K562 (cell line): Measurements from ENCODE around the gene EXOC2. TPM values are rescaled to one million over a fixed set of nuclear protein-coding genes. Genes with fewer than 3 reads are reported as not detected.
A peak's percentile ranks its signal among the peaks of the same experiment; 100 is the strongest.

Experiments used
- ATAC-seq: fragments of 200-7000 bp; cut with Tn5 transposase; 3 replicates; pipeline ENCODE4 v1.9.1; 2020; ENCODE audit warnings: moderate library complexity
- BruUV-seq: library from RNA; stranded (reverse); fragments of 400-500 nt; replicated peaks from 2 replicates; lab custom pipeline; 2021; lab: Mats Ljungman, UMichigan
- CTCF ChIA-PET: fragments of 300-600 bp; formaldehyde crosslinking; extraction: SDS; loops from one replicate; lab custom pipeline; 2021; ENCODE audit warnings: low intra/inter-chr PET ratio; lab: Yijun Ruan, JAX
- POLR2A ChIA-PET: fragments of 300-600, 350-650 bp; sonication (Branson Sonifier 250); formaldehyde crosslinking; extraction: SDS; loops from one replicate; lab custom pipeline; 2021; ENCODE audit warnings: antibody characterized with exemption, inconsistent platforms; lab: Yijun Ruan, JAX
- DNase-seq, 4 experiments: peaks; one replicate each; pipeline versions ENCODE4 v3.0.0 to v3.0.0-alpha.2; 2011 to 2018; ENCODE audit warnings: low spot score in 3 of 4, mixed read lengths in 3 of 4; ENCODE audit errors: extremely low read depth in 1 of 4
- FAIRE-seq: peaks from 2 replicates; lab custom pipeline; 2011; peaks lifted over from hg19 to GRCh38; lab: Jason Lieb, UNC
- H2AFZ ChIP-seq: 2 replicates; pipeline ENCODE4 v1.6.0; 2011; ENCODE audit warnings: low read depth, low read length, control low read depth, inconsistent platforms
- H3K27ac ChIP-seq: fragments of 200-600 bp; 3 replicates; pipeline ENCODE4 v1.8.0; 2011; ENCODE audit warnings: low read depth, mild to moderate bottlenecking, control low read depth, inconsistent platforms, low read length, moderate library complexity, mixed read lengths; ENCODE audit errors: extremely low read depth
- H3K27me3 ChIP-seq, 2 experiments: fragments of 300-600 bp in 1 of 2; 2 replicates in 1 of 2; 3 replicates in 1 of 2; pipeline versions ENCODE4 v1.6.0 to v1.8.0; 2011; ENCODE audit warnings: inconsistent platforms in 2 of 2, low read length in 2 of 2, mild to moderate bottlenecking in 1 of 2, mixed read lengths in 1 of 2, moderate library complexity in 1 of 2; ENCODE audit not compliant: control insufficient read depth in 2 of 2, insufficient read depth in 2 of 2
- H3K36me3 ChIP-seq: fragments of 300-600 bp; 3 replicates; pipeline ENCODE4 v1.8.0; 2011; ENCODE audit warnings: mild to moderate bottlenecking, low read length, inconsistent platforms; ENCODE audit not compliant: control insufficient read depth, insufficient read depth
- H3K4me1 ChIP-seq, 2 experiments: fragments of 200-600 bp in 1 of 2; replicated peaks in 1 of 2; 2 replicates in 1 of 2; 3 replicates in 1 of 2; pipeline versions ENCODE4 v1.5.1 to v1.8.0; 2011; ENCODE audit warnings: inconsistent platforms in 2 of 2, low read length in 2 of 2, mild to moderate bottlenecking in 1 of 2, mixed read lengths in 1 of 2, moderate library complexity in 1 of 2; ENCODE audit not compliant: control insufficient read depth in 2 of 2, insufficient read depth in 2 of 2
- H3K4me2 ChIP-seq: 2 replicates; pipeline ENCODE4 v1.6.1; 2011; ENCODE audit warnings: low read length, control low read depth, inconsistent platforms, mixed read lengths; ENCODE audit not compliant: insufficient read depth
- H3K4me3 ChIP-seq: fragments of 200-600 bp; sonication (generic), shearing (Covaris generic); 2 replicates; pipeline ENCODE4 v1.5.1; 2016; ENCODE audit warnings: control low read depth, inconsistent platforms
- H3K79me2 ChIP-seq: fragments of 200-600 bp; 3 replicates; pipeline ENCODE4 v1.8.0; 2011; ENCODE audit warnings: low read length, inconsistent platforms; ENCODE audit not compliant: control insufficient read depth, insufficient read depth
- H3K9ac ChIP-seq, 2 experiments: 2 replicates each; pipeline versions ENCODE4 v1.6.0 to v1.6.1; 2011; ENCODE audit warnings: low read depth in 2 of 2, low read length in 2 of 2, control low read depth in 1 of 2, inconsistent platforms in 1 of 2, mild to moderate bottlenecking in 1 of 2, mixed read lengths in 1 of 2; ENCODE audit not compliant: insufficient read depth in 1 of 2
- H3K9me1 ChIP-seq: one replicate; pipeline ENCODE4 v1.6.0; 2011; ENCODE audit warnings: inconsistent platforms, mild to moderate bottlenecking, low read length, moderate library complexity; ENCODE audit not compliant: control insufficient read depth, insufficient read depth
- H3K9me3 ChIP-seq: replicated peaks from 2 replicates; pipeline ENCODE4 v1.5.1; 2011; ENCODE audit warnings: low read depth, low read length, inconsistent platforms; ENCODE audit not compliant: control insufficient read depth, insufficient read depth
- H4K20me1 ChIP-seq: replicated peaks from 2 replicates; pipeline ENCODE4 v1.6.1; 2011; ENCODE audit warnings: low read length, inconsistent platforms, mixed read lengths; ENCODE audit not compliant: control insufficient read depth, insufficient read depth
- CAMTA2 ChIP-seq: fragments of 250-450 bp; sonication (Bioruptor Pico); conservative IDR thresholded peaks from 2 replicates; pipeline ENCODE4 v1.5.1; 2022
- CBX2 ChIP-seq: fragments of 200-600 bp; sonication (generic); IDR thresholded peaks from one replicate; pipeline ENCODE4 v1.6.1; 2012; ENCODE audit warnings: mild to moderate bottlenecking, low read length, inconsistent platforms; ENCODE audit not compliant: insufficient read depth, poor library complexity, severe bottlenecking
- PTBP1 ChIP-seq: fragments of 200-400 bp; formaldehyde crosslinking; IDR thresholded peaks from 2 replicates; pipeline ENCODE4 v1.6.1; 2017; ENCODE audit warnings: low read depth, low read length
- RAD21 ChIP-seq, 2 experiments: fragments of 250-450 bp in 1 of 2; fragments of 450-650 bp in 1 of 2; sonication (Bioruptor Pico) in 1 of 2; formaldehyde crosslinking in 1 of 2; IDR thresholded peaks in 1 of 2; conservative IDR thresholded peaks in 1 of 2; 2 replicates each; pipeline versions ENCODE4 v1.4.0 to v1.8.0; 2020 to 2022; ENCODE audit warnings: mild to moderate bottlenecking in 2 of 2, moderate library complexity in 1 of 2
- U2AF1 ChIP-seq: fragments of 200-400 bp; formaldehyde crosslinking; optimal IDR thresholded peaks from 2 replicates; pipeline ENCODE3; 2017; ENCODE audit warnings: mild to moderate bottlenecking, low read depth, low read length, moderate library complexity
- ZNF445 ChIP-seq: fragments of 250-450 bp; sonication (Bioruptor Pico); IDR thresholded peaks from 2 replicates; pipeline ENCODE4 v1.4.0; 2020; ENCODE audit warnings: low read depth, mild to moderate bottlenecking, moderate library complexity
- ZSCAN29 ChIP-seq: fragments of 450-650 bp; IDR thresholded peaks from 2 replicates; pipeline ENCODE4 v1.6.1; 2017
- WGBS: fragments of 100-300 bp; shearing (Covaris generic); methylation state at CpG from one replicate; pipeline ENCODE4 v1.1.6; 2016; ENCODE audit warnings: low coverage, mixed read lengths; ENCODE audit not compliant: insufficient coverage; ENCODE audit errors: missing lambda C conversion rate; 5-methylcytosine and 5-hydroxymethylcytosine counted together
- in situ Hi-C: fragments of 300-500 bp; cut with MboI; formaldehyde crosslinking; loops from 4 replicates; pipeline ENCODE4 v1.15.0; 2018; ENCODE audit warnings: inconsistent platforms, mixed read lengths
- intact Hi-C: fragments of 100-400 bp; cut with micrococcal nuclease; formaldehyde crosslinking; loops from 2 replicates; pipeline ENCODE4 v1.14.2; 2022
- polyA plus RNA-seq, 8 experiments: library from polyadenylated mRNA; depleted of rRNA in 4 of 8; stranded (reverse) in 5 of 8; unstranded in 3 of 8; fragments of >200 nt; fragmentation: Nextera tagmentation in 2 of 8; fragmentation: Illumina TruSeq in 1 of 8; extraction: Ambion mirVana in 2 of 8; extraction: Trizol in 1 of 8; gene quantifications; 2 replicates each; pipeline versions ENCODE4 v1.2.1 to v1.2.3, GENCODE V29; 2011 to 2014; ENCODE audit warnings: inconsistent platforms in 1 of 8, missing spikeins in 1 of 8
- total RNA-seq, 7 experiments: library from RNA; depleted of rRNA in 6 of 7; stranded (reverse); fragments of >200 nt in 6 of 7; fragmentation: Illumina TruSeq in 2 of 7; extraction: Trizol in 2 of 7; gene quantifications; 2 replicates each; pipeline versions ENCODE4 v1.2.1 to v1.2.3, GENCODE V29; 2011 to 2021; ENCODE audit warnings: low replicate concordance in 1 of 7

Gene EXOC2
- total and polyA plus RNA-seq, 9 of the 15 experiments (the other 6 are each of a cell fraction or from before 2014, with no cell fraction given) = 12.2 to 30.2 (median 24.2) TPM

- TF ChIP-seq RAD21 (CRISPR knock-in tag; conservative IDR thresholded peaks at IDR 0.05 in 1 of 2, IDR thresholded peaks at IDR 0.05 in 1 of 2) (0 out of 4 replicates have a peak, but pooled peaks of 1 of the 2 experiments have one; percentile 15), U2AF1 (no peak)
- TF ChIP-seq, all 486 proteins: peak for 2
These were observed 9.0 kb upstream of the EXOC2 start (continued) for GRCh38 chr6:701700-702479.

- Histone ChIP-seq H3K4me3 (no peak overlapping the region), H3K27ac (no peak overlapping the region), H4K20me1 (no peaks in the 10 kb centered on the region), H3K36me3 (no peaks in the 10 kb centered on the region), H3K79me2 (no peaks in the 10 kb centered on the region), H3K9ac (no peak overlapping the region), H3K4me2 (no peak overlapping the region), H3K9me1 (no peaks in the 10 kb centered on the region), H3K9me3 (no peaks in the 10 kb centered on the region), H3K27me3 (peaks cover 43 to 49% of the 10 kb centered on the region in 2 experiments), H2AFZ (no peak overlapping the region), H3K4me1 (no peaks in the 10 kb centered on the region; a peak in 2 of 5 replicates)
- no peak for TF ChIP-seq PTBP1
- no peak for TF ChIP-seq ZNF445 (CRISPR knock-in tag)
- TF ChIP-seq ZSCAN29 = no peak
- TF ChIP-seq CAMTA2 = no peak
- peak; percentile 28 for TF ChIP-seq CBX2
- 4% methylated on average over 4 of the region's 4 CpGs for WGBS
- ATAC-seq (no peak), FAIRE-seq (no peak), DNase-seq (no peak)
- intact Hi-C loops (loop anchor here (5.0 kb wide), 1 partner anchor 109 kb away; no protein-coding TSS in a partner anchor), in situ Hi-C loops (no loop called here)
- CTCF ChIA-PET = no interaction called here
- BruUV-seq = no TSS peak
- POLR2A ChIA-PET = interaction anchor here (0.9 kb wide), 1 partner anchor 1898 kb away, joined by 3 read pairs; no protein-coding TSS in a partner anchor
These were observed 8.3 kb upstream of the EXOC2 start for GRCh38 chr6:701215-701614.
